Motor neuron (in vitro differentiated cells): ENCODE measurements around the gene PKIG. TPM values are rescaled to one million over a fixed set of nuclear protein-coding genes. Genes with fewer than 3 reads are reported as not detected.
"Not testable (repeated sequence)": the region's sequence is repeated elsewhere in the genome, so short reads cannot be mapped to it uniquely, and the experiment has no call there.

Experiments
- ATAC-seq, 8 experiments: fragments of 200-7000 bp; cut with Tn5 transposase; replicated peaks in 6 of 8; 2 replicates each; pipeline ENCODE4 v1.8.0; 2021; ENCODE audit warnings: mild to moderate bottlenecking in 8 of 8, moderate library complexity in 8 of 8
- H3K27ac ChIP-seq, 2 donors: fragments of 250-450 bp; sonication (Bioruptor Pico); 2 replicates each; pipeline ENCODE4 v1.9.0; 2021; ENCODE audit warnings: antibody characterized with exemption in 2 of 2, mild to moderate bottlenecking in 2 of 2, moderate library complexity in 1 of 2
- H3K4me1 ChIP-seq, 2 donors: fragments of 250-450 bp; sonication (Bioruptor Pico); replicated peaks in 1 of 2; 2 replicates each; pipeline ENCODE4 v1.6.1; 2021; ENCODE audit warnings: antibody characterized with exemption in 2 of 2, mild to moderate bottlenecking in 2 of 2, moderate library complexity in 1 of 2
- H3K4me3 ChIP-seq, 5 donors: fragments of 250-450 bp; sonication (Bioruptor Pico); 2 replicates each; pipeline ENCODE4 v1.9.0; 2021; ENCODE audit warnings: antibody characterized with exemption in 5 of 5, mild to moderate bottlenecking in 5 of 5, moderate library complexity in 4 of 5
- WGBS, 10 experiments: fragments of 450-650 bp; shearing (Covaris generic); methylation state at CpG; one replicate each; pipeline ENCODE4 v1.0.0; 2022; 5-methylcytosine and 5-hydroxymethylcytosine counted together
- in situ Hi-C, 9 experiments: fragments of 400-800 bp; cut with MboI; loops; one replicate each; pipeline ENCODE4 v1.15.0; 2021; ENCODE audit warnings: low sequenced_read_pairs in 9 of 9, low pct_unique_long_range_greater_than_20kb in 2 of 9; ENCODE audit not compliant: unreplicated experiment in 9 of 9
- total RNA-seq, 8 experiments: library from RNA; unstranded; fragments of 300-600 nt; gene quantifications; 2 replicates each; pipeline versions ENCODE4 v1.2.3 to v1.2.4, GENCODE V29; 2022

PKIG gene
- total RNA-seq, 8 experiments from 2014 or later, result 16.5 to 92.6 (median 28.5) TPM

- H3K4me1 ChIP-seq, result peaks cover 0 to 3% of the 10 kb centered on the region in 2 donors
- no peak overlapping the region for H3K4me3 ChIP-seq
- in situ Hi-C loops, result no loop called here
- H3K27ac ChIP-seq, result no peak overlapping the region
- ATAC-seq, result peak; percentile 8 to 90 (median 56)
- 5 to 93% (median 65%) methylated on average over 1 to 6 of the region's 6 CpGs; no CpG with 5 or more reads in 1 of the 10 experiments for WGBS, 10 experiments
Measured at GRCh38 chr20:44552950-44553908, 29.1 kb upstream of the PKIG start.

GRCh38 chr20:44559302-44559701 is 23.1 kb upstream of the PKIG start:
- ATAC-seq, result no peak
- Histone ChIP-seq H3K4me1 (no peaks in the 10 kb centered on the region), H3K4me3 (no peak overlapping the region), H3K27ac (no peak overlapping the region)
- in situ Hi-C loops, result no loop called here

- no peak for ATAC-seq
- Histone ChIP-seq H3K4me3 (no peak overlapping the region), H3K27ac (no peak overlapping the region), H3K4me1 (no peaks in the 10 kb centered on the region)
- in situ Hi-C loops, result no loop called here
- WGBS, 10 experiments, result 25 to 100% (median 94%) methylated on average over 1 to 2 of the region's 2 CpGs; no CpG with 5 or more reads in 2 of the 10 experiments
Measured at GRCh38 chr20:44560229-44560628, 22.1 kb upstream of the PKIG start.

DNA sequence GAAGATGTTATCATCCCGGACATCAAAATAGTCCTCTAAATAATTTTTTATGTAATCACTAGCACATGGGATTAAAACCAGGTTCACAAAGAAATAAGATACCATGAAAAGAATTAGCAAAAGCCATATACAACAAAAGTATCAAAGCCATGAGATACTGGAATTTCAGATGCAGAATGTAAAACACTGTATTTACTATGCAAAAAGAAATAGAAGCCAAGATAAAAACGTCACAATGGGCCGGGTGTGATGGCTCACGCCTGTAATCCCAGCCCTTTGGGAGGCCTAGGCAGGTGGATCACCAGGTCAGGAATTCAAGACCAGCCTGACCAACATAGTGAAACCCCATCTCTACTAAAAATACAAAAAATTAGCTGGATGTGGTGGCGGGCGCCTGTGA is 21.6 kb upstream of the PKIG start:
- WGBS, 10 experiments, result 8 to 100% (median 80%) methylated on average over 1 to 6 of the region's 6 CpGs; no CpG with 5 or more reads in 1 of the 10 experiments
- H3K4me1 ChIP-seq, H3K4me3 ChIP-seq, in situ Hi-C loops, H3K27ac ChIP-seq: not testable (repeated sequence)
- peak in 2 of 8 experiments; percentile 51 to 70 for ATAC-seq

GRCh38 chr20:44561876-44562275 is 20.5 kb upstream of the PKIG start:
- in situ Hi-C loops, result no loop called here
- no peak for ATAC-seq
- Histone ChIP-seq H3K4me3 (no peak overlapping the region), H3K4me1 (no peaks in the 10 kb centered on the region), H3K27ac (no peak overlapping the region)

DNA sequence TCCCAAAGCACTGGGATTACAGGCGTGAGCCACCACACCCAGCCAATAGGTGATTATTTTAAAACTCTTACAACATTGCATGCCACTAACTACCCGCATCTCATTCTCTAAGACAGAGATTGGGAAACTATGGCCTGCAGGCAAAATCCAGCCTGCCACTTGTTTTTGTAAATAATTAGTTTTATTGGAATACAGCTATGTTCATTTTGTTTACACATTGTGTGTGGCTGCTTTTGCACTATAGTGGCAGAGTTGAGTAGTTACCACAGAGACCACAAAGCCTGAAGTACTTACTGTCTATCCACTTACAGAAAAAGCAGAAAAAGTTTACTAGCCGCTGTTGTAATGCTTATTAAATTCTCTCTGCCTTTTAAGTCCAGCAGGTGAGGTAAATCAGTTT is 16.4 kb upstream of the PKIG start:
- peak in 2 of 8 experiments; percentile 18 to 79 for ATAC-seq
- 57 to 100% (median 95%) methylated on average over 1 to 2 of the region's 3 CpGs; no CpG with 5 or more reads in 2 of the 10 experiments for WGBS, 10 experiments
- no peaks in the 10 kb centered on the region for H3K4me1 ChIP-seq

GRCh38 chr20:44566811-44567210 is 15.6 kb upstream of the PKIG start:
- ATAC-seq, result no peak
- Histone ChIP-seq H3K27ac (no peak overlapping the region), H3K4me3 (no peak overlapping the region), H3K4me1 (peaks cover 0 to 4% of the 10 kb centered on the region in 2 donors)
- in situ Hi-C loops, result no loop called here

More for the DNA sequence above, 16.4 kb upstream of the PKIG start:
- H3K4me3 ChIP-seq, result no peak overlapping the region
- in situ Hi-C loops, result no loop called here
- no peak overlapping the region for H3K27ac ChIP-seq

GRCh38 chr20:44570367-44570766 is 12.0 kb upstream of the PKIG start:
- WGBS, 10 experiments, result 78 to 100% (median 100%) methylated on average over 1 of the region's 1 CpG; no CpG with 5 or more reads in 5 of the 10 experiments
- Histone ChIP-seq H3K27ac (no peak overlapping the region), H3K4me3 (no peak overlapping the region), H3K4me1 (peaks cover 0 to 12% of the 10 kb centered on the region in 2 donors)
- ATAC-seq, result no peak
- in situ Hi-C loops, result no loop called here

DNA sequence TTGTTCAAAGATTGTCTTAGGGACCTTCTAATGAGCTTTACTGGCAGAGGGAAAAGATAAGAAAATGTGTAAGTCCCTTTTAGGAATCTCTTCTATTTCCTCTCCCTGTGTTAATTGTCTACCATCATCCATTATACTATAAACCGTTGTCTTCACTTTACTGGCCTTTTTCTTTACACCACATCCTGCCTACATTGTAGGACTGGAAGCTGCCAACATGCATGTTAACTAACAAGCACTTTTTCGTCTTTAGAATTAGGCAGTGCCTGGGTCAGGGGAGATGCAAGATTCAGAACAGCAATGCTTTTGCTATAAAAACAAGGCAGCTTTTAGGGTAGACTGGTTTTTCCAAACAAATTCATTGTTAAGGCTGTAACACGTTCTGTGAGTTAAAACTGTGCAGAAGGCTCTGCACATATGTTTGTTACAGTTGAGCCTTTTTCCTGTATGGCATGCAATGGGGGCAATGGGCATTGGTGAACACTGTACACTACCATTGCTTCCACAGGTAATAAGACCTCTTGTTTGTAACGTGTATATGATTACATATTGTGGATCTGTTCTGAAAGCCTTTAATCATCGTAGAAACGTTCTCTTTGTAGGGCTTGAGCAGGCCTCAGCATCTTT is 10.9 kb upstream of the PKIG start:
- no peak for ATAC-seq
- 59 to 89% (median 75%) methylated on average over 2 to 6 of the region's 6 CpGs; no CpG with 5 or more reads in 2 of the 10 experiments for WGBS, 10 experiments
- peaks cover 0 to 12% of the 10 kb centered on the region in 2 donors for H3K4me1 ChIP-seq
- H3K4me3 ChIP-seq, result no peak overlapping the region
- H3K27ac ChIP-seq, result no peak overlapping the region
- in situ Hi-C loops, result no loop called here

DNA sequence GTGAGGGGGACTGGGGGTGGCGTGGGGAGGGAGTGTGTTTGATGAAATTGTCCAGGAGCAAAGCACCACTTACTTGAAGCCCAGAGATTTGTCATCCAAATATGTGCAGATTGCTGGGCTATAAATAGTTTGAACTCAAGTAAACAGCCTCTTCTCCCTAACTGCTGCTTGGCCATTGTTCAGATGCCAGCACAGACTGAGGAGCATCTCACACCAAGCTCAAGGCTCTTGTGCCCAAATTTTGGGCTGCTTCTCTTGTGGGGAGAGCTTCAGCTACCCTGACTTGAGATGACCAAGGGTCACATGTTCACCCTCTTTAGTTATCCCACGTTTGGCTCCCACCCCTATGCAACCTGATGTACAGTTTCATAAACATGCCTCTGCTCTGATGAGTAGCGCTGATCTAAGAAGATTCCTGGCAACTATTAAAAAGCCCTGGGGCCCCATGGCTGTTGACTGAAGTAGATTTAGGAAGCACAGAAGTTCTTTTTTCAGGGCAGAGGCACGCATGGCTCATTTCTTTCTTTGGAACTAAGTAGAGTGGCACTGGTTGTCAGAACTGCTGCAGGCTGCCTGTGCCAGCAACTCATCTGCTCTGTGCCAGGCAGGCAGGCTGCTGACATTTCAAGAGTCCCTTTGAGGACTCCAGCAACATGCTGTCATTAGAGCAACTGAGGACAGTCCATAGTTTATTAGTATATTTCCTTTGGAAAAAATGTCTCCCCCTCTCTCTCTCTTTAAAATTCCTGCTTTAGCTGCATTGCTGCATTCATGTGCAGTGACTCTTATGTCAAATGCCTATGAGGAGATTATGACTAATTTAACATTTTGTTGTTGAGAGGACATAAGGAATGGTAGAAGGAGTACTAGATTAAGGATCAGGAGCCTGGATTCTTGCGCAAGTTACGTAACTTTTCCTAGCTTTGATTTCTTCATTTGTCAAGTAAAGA is 9.6 kb upstream of the PKIG start:
- WGBS, 10 experiments, result 16 to 100% (median 67%) methylated on average over 2 to 6 of the region's 6 CpGs; no CpG with 5 or more reads in 1 of the 10 experiments

GRCh38 chr20:44573501-44573869 is 8.9 kb upstream of the PKIG start:
- Histone ChIP-seq H3K4me1 (peaks cover 0 to 12% of the 10 kb centered on the region in 2 donors), H3K4me3 (no peak overlapping the region), H3K27ac (no peak overlapping the region)
- no peak for ATAC-seq
- in situ Hi-C loops, result no loop called here
- 22 to 100% (median 90%) methylated on average over 1 to 2 of the region's 2 CpGs; no CpG with 5 or more reads in 3 of the 10 experiments for WGBS, 10 experiments

More for the DNA sequence above, 9.6 kb upstream of the PKIG start:
- peak in 7 of 8 experiments; percentile 23 to 90 (median 81) for ATAC-seq
- in situ Hi-C loops, result no loop called here
- H3K27ac ChIP-seq, result no peak overlapping the region
- no peak overlapping the region for H3K4me3 ChIP-seq
- peaks cover 0 to 12% of the 10 kb centered on the region in 2 donors for H3K4me1 ChIP-seq

DNA sequence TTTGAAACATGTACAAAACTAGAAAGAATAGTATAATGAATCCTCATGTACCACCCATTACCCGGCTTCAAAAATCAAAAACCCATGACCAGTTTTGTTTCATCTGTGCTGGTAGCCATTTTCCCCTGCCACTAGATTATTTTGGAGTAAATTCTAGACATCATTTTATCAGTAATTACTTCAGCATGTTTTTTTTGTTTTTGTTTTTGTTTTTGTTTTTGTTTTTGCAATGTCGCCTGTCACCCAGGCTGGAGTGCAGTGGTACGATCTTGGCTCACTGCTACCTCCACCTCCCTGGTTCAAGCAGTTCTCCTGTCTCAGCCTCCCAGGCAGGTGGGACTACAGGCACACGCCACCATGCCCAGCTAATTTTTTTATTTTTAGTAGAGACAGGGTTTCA is 8.0 kb upstream of the PKIG start:
- Histone ChIP-seq H3K27ac (no peak overlapping the region), H3K4me3 (no peak overlapping the region), H3K4me1 (peaks cover under 1 to 16% of the 10 kb centered on the region in 2 donors)
- in situ Hi-C loops, result no loop called here
- 77 to 100% (median 100%) methylated on average over 1 to 4 of the region's 4 CpGs for WGBS, 10 experiments
- ATAC-seq, result no peak
